Esophagus (tissue), 2 donors: Measurements from ENCODE around the gene ALLC. TPM values are rescaled to one million over a fixed set of nuclear protein-coding genes. Genes with fewer than 3 reads are reported as not detected.
"Not testable (repeated sequence)": the region's sequence is repeated elsewhere in the genome, so short reads cannot be mapped to it uniquely, and the experiment has no call there.

Experiments
- H3K27ac ChIP-seq, 2 donors: one replicate each; pipeline ENCODE4 v1.5.1; 2013; ENCODE audit warnings: low read depth in 2 of 2, mild to moderate bottlenecking in 2 of 2, inconsistent platforms in 1 of 2, low read length in 1 of 2, moderate library complexity in 1 of 2
- H3K27me3 ChIP-seq, 2 donors: one replicate each; pipeline ENCODE4 v1.6.1; 2013; ENCODE audit warnings: low read length in 2 of 2, control low read depth in 1 of 2, mild to moderate bottlenecking in 1 of 2; ENCODE audit not compliant: insufficient read depth in 2 of 2, control insufficient read depth in 1 of 2
- H3K36me3 ChIP-seq, 2 donors: one replicate each; pipeline ENCODE4 v1.6.1; 2013; ENCODE audit warnings: low read length in 1 of 2; ENCODE audit not compliant: control insufficient read depth in 2 of 2, insufficient read depth in 2 of 2
- H3K4me1 ChIP-seq, 2 donors: one replicate each; pipeline ENCODE4 v1.6.1; 2013; ENCODE audit warnings: low read length in 1 of 2; ENCODE audit not compliant: control insufficient read depth in 2 of 2, insufficient read depth in 2 of 2
- H3K4me3 ChIP-seq, 2 donors: one replicate each; pipeline ENCODE4 v1.5.1; 2013; ENCODE audit warnings: low read length in 2 of 2, mild to moderate bottlenecking in 2 of 2, low read depth in 1 of 2, moderate library complexity in 1 of 2
- H3K9me3 ChIP-seq, 2 donors: one replicate each; pipeline ENCODE4 v1.6.1; 2013; ENCODE audit warnings: mild to moderate bottlenecking in 2 of 2, low read depth in 1 of 2, low read length in 1 of 2, moderate library complexity in 1 of 2; ENCODE audit not compliant: control insufficient read depth in 2 of 2, insufficient read depth in 1 of 2
- whole genome bisulfite sequencing, 2 donors: extraction: QIAGEN DNeasy Blood & Tissue Kit; methylation state at CpG; one replicate each; pipeline ENCODE4 v1.1.7; 2013; 5-methylcytosine and 5-hydroxymethylcytosine counted together
- polyA plus RNA-seq, 2 donors: library from polyadenylated mRNA; stranded (reverse); fragments of 200-250 nt; gene quantifications; one replicate each; pipeline ENCODE4 v1.2.3, GENCODE V29; 2013
- donor health status: healthy with polysubstance abuse.
- donor health status: Bipolar disorder and iron deficiency.

Gene ALLC
- polyA plus RNA-seq, 2 donors = 0.04 TPM; not detected in 1

DNA sequence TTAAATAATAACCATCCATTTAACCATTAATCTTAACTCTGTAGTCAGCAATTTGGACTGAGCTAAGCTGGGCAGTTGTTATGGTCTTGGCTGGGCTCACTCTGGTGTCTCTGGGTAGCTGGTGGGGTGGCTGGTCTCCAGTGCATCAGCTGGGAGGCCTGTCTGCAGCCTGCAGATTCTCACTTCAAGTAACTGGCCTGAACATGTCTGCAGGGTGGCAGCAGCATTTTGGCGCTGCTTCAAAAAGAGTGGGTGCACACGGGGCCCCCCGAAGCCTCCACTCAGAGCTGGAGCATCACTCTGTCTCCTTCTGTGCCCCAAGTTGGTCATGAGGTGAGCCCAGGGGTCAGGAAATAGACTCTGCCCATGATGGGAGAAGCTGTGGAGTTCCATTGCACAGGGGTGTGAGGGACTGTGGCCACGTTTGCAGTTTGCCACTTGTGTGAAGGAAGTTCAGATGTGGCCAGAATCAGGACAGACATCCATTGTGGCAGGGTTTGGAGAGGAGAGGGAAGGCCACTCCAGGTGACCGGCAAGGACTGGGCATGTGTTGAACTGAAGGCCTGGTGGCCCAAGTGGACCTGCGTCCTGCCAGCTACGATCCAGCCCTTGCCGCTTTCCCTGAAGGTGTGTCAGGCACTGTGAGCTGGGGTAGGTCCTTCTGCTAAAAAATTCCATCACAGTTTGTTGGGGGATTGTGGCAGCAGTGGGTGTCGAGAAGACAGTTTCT is 4.9 kb upstream of the ALLC start:
- Histone ChIP-seq H3K27ac (no peak overlapping the region), H3K4me3 (no peak overlapping the region), H3K27me3 (no peaks in the 10 kb centered on the region), H3K9me3 (no peaks in the 10 kb centered on the region), H3K36me3 (no peaks in the 10 kb centered on the region), H3K4me1 (peaks cover 0 to 7% of the 10 kb centered on the region in 2 donors)
- 91% methylated on average over 9 of the region's 9 CpGs for WGBS, 2 donors

DNA sequence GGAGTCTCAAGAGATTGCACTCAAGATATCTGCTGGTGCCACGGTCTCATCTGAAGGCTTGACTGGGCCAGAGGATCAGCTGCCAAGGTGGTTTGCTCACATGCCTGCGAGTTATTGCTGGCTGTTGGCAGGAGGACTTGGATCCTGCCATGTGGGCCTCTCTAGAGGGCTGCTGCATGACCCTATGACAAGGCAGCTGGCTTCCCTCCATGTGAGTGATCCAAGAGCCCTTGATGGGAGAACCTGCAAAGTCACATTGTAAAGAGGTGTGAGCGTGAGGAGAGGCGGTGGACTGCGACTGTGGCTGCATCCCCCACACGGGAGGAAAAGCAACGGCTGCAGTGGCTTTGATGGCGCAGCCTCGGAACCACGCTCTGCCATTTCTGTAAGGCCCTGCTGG is 4.0 kb upstream of the ALLC start:
- Histone ChIP-seq H3K27ac (no peak overlapping the region), H3K4me3 (no peak overlapping the region)
- 89 to 91% methylated on average over 10 of the region's 10 CpGs for WGBS, 2 donors

DNA sequence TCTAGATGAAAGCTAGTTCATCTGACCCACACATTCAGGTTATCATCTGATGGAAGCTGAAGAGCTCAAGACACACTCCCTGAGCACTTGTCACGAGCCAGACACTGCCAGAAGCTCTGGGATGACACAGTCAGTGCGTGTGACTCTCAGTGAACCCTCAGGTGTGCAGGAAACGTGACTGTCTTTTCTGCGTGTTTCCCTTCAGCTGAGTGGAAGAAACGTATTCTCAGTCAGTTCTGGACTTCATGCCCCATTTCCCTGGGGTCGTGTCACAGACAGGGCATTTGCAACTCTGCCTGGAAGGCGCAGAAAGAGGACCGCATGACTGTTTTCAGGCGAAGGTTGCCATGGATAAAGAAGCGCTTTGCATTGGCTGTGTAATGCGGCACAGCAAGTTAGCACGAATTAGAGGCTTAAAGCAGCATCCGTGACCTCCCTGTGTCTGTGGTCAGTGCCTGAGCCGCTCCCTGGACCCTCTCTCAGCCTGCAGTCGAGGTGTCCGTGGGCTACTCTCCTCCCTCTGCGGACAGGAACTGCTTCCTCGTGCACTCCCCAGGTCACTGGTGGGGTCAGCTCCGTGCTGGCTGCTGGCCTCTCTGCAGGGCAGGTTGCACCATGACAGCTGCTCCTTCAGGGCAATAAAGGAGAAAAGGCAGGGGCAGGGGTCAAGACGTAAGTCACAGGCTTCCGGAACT is 3.3 kb upstream of the ALLC start:
- H3K4me3 ChIP-seq = no peak overlapping the region
- WGBS, 2 donors = 79% methylated on average over 21 of the region's 21 CpGs

More for the DNA sequence above, 4.0 kb upstream of the ALLC start:
- H3K4me1 ChIP-seq = peaks cover 0 to 7% of the 10 kb centered on the region in 2 donors
- H3K27me3 ChIP-seq = no peaks in the 10 kb centered on the region
- H3K36me3 ChIP-seq = no peaks in the 10 kb centered on the region
- no peaks in the 10 kb centered on the region for H3K9me3 ChIP-seq

DNA sequence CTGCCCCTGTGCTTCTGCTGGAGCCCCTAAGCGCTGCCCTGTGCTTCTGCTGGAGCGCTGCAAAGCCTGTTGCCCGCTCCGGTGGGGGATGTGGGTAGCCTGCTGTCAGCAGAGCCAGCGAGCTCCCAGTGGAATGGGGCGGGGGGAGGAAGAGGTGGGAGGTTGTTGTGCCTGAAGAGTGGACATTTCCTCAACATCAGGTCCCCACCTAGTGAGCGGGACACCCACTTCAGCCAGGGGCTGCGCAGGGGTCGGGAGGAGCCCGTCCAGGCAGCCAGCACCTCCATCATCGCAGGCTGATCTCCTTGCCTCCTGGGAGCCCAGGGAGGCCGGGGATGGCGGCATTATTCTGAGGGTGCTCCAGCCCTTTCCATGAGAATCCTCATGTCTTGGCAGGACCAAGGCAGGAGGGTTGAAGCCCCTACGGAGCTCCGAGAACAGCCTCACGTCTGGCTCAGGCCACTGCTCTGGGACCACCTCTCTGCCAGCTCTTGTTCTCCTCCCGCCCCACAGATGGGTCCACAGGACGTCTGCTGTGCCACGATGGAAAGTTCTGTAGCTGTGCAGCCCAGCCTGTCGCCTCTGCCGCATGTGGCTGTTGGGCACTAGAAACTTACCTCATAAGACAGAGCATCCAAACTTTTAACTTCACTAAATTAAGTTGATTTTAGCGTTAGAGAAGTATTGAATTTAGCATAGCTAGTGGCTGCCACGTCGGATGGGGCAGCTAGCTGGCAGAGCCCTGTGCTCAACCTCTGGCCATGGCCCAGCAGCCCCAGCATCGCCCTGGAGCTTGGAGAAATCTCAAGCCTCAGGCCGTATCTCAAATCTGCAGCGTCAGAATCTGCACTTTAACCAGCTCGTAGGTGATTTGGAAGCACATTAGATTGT is 1.9 kb upstream of the ALLC start:
- no peaks in the 10 kb centered on the region for H3K36me3 ChIP-seq
- no peaks in the 10 kb centered on the region for H3K9me3 ChIP-seq
- H3K4me1 ChIP-seq = peaks cover 0 to 7% of the 10 kb centered on the region in 2 donors
- 80 to 83% methylated on average over 28 of the region's 28 CpGs for WGBS, 2 donors
- H3K27ac ChIP-seq = no peak overlapping the region
- H3K27me3 ChIP-seq = no peaks in the 10 kb centered on the region
- no peak overlapping the region for H3K4me3 ChIP-seq

More for the DNA sequence above, 3.3 kb upstream of the ALLC start:
- Histone ChIP-seq H3K9me3 (no peaks in the 10 kb centered on the region), H3K4me1 (peaks cover 0 to 7% of the 10 kb centered on the region in 2 donors), H3K36me3 (no peaks in the 10 kb centered on the region), H3K27me3 (no peaks in the 10 kb centered on the region), H3K27ac (no peak overlapping the region)

DNA sequence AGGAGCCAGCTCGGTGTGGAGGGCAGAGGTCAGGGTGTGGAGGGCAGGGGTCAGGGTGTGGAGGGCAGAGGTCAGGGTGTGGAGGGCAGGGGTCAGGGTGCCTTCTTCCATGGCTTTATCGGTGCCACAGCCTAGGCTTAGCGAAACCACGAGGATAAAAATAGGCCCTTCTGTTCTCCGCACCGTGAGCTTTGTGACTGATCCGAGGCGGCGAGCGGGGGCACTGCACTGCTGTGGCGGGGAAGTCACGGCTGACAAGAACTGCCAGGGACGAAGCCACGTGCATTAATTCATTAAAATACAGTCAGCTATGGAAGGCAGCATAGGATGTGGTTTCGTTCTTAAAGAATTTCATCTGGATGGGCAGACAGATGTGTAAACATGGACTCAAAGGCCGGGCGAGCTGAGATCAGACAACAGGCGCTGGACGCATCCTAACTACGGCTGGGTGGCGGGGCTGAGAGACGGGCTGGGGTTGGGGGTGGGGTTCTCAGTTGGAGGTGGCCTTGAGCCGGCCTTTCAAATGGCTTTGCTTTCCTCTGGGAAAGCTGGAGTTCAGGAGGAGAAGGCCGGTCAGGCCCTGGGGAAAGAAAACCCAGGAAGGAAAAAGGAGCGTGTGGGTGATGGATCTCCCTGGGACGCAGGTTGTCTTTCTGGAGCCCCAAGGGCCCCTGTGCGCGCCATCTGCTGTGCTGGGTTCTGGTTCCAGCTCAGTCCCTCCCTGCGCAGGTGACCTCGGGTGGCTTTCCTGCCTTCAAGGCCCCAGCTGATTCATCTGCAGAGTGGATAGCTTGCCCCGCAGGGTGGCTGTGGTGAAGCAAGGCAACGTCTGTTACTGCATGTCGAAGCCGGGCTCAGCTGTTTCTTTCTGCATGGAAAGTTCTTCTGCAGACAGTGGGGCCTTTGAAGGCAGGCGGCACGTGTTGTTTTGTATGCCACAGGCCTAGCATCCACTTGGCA is 958 bp upstream of the ALLC start:
- peaks cover 0 to 2% of the 10 kb centered on the region in 2 donors for H3K4me1 ChIP-seq
- H3K36me3 ChIP-seq = no peaks in the 10 kb centered on the region
- no peaks in the 10 kb centered on the region for H3K27me3 ChIP-seq
- WGBS, 2 donors = 72 to 76% methylated on average over 36 of the region's 36 CpGs
- no peak overlapping the region for H3K27ac ChIP-seq
- H3K9me3 ChIP-seq = no peaks in the 10 kb centered on the region
- H3K4me3 ChIP-seq = no peak overlapping the region

DNA sequence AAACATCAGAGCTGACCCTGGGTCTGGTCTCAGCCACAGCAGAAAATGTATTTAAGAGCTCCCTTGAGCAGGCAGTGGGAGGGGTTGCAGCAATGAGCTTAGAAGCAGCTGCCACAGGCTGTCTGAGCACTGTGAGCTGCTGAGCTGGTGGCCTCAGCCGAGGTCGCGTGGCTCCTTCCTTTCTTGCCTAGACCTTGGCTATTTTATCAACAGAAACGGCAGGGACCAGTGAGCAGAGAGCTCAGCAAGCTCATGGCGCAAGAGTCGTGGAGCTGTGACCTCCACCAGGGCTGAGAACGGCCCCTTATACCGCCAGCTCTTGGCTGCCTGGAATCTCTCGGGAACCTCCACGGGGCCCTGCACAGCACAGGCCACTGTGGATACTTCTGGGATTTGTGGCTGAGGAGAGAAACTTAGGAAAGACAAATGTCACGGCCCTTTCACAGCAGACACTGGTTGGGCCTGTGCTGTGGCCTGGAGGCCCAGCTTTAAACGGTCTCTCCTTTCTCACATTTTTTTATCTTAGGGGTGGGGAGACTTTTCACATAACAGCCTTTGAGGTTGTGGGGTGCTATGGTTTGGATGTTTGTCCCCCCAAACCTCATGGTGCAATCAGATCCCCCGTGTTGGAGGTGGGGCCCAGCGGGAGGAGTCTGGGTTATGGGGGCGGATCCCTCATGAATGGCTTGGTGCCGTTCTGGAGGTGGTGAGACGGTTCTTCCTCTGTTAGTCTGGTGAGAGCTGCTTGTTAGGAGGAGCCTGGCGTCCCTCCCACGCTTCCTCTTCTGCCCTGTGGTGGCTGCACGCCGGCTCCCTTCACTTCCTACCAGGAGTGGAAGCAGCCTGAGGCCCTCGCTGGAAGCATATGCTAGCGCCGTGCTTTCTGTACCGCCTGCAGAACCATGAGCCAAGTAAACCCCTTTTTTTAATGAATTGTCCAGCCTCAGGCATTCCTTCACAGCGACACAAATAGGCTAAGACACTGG is 1.7 kb downstream of the ALLC start:
- H3K27ac ChIP-seq = no peak overlapping the region
- no peak overlapping the region for H3K4me3 ChIP-seq
- no peaks in the 10 kb centered on the region for H3K27me3 ChIP-seq
- no peaks in the 10 kb centered on the region for H3K9me3 ChIP-seq
- 78 to 80% methylated on average over 26 of the region's 26 CpGs for WGBS, 2 donors
- peaks cover 0 to 2% of the 10 kb centered on the region in 2 donors for H3K4me1 ChIP-seq
- H3K36me3 ChIP-seq = no peaks in the 10 kb centered on the region

DNA sequence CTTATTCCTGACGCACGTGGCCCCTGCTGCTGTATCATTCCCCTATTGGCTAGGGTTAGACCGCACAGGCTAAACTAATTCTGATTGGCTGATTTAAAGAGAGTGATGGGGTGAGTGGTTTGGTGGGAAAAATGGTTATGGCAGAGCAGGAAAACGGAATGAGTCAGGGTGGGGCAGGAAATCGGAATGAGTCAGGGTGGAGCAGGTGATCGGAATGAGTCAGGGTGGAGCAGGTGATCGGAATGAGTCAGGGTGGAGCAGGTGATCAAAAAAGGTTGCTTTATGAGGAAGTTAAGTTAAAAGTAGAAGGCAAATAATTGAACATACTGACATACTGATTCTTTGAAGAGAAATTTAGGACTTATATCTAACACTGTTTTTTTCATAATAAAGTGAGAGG is 2.6 kb downstream of the ALLC start:
- 65 to 71% methylated on average over 7 of the region's 7 CpGs for WGBS, 2 donors

DNA sequence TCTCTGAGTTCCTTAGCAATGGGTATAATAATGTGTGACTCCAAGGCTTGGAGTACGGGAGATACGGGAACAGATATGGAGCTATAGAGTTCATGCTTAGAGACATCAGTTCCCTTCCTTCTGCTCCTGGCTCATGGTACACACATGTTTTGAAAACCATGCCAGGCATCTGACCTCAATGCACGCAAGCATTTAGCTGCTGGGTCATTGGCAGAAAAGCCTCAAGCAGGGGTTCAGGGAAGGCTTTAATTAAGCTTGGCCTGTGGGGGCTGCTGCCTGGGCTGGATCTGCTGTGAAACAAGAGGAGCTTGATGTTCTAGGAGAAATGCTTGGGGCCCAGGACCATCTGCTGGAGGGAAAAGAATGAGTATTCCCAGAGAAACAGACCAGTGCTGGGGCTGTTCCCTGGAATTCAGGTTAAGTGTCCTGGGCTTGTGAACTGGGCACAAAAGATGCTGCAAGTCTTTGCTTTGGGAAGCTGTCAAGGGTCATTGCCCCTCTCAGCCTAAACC is 3.2 kb downstream of the ALLC start:
- no peaks in the 10 kb centered on the region for H3K27me3 ChIP-seq
- WGBS, 2 donors = 93% methylated on average over 3 of the region's 3 CpGs
- no peaks in the 10 kb centered on the region for H3K4me1 ChIP-seq
- H3K27ac ChIP-seq = no peak overlapping the region
- H3K9me3 ChIP-seq = no peaks in the 10 kb centered on the region
- no peak overlapping the region for H3K4me3 ChIP-seq
- H3K36me3 ChIP-seq = no peaks in the 10 kb centered on the region

More for the DNA sequence above, 2.6 kb downstream of the ALLC start:
- not testable (repeated sequence) for H3K27me3 ChIP-seq, H3K36me3 ChIP-seq, H3K4me3 ChIP-seq, H3K9me3 ChIP-seq, H3K4me1 ChIP-seq, H3K27ac ChIP-seq
